GM12873 (cell line): ENCODE results near the gene WNT3.

Source experiments
- CTCF ChIP-seq: IDR thresholded peaks from 2 replicates; pipeline ENCODE4 v1.5.1; 2012; ENCODE audit warnings: low read depth, mild to moderate bottlenecking, moderate library complexity, low read length, control low read depth; ENCODE audit not compliant: insufficient read depth; ENCODE audit errors: missing control alignments

WNT3 gene

GRCh38 chr17:46795379-46795952 is 23.0 kb downstream of the WNT3 start:
- TF ChIP-seq CTCF: no peak

- no peak for TF ChIP-seq CTCF
Measured at GRCh38 chr17:46794318-46794717, 24.2 kb downstream of the WNT3 start.

GRCh38 chr17:46793541-46793940 is 25.0 kb downstream of the WNT3 start:
- TF ChIP-seq CTCF: no peak

GRCh38 chr17:46792071-46792470 is 26.4 kb downstream of the WNT3 start:
- no peak for TF ChIP-seq CTCF

- no peak for TF ChIP-seq CTCF
Measured at GRCh38 chr17:46791531-46791930, 27.0 kb downstream of the WNT3 start.

GRCh38 chr17:46790216-46790615 is 28.3 kb downstream of the WNT3 start:
- no peak for TF ChIP-seq CTCF

GRCh38 chr17:46789610-46790009 is 28.9 kb downstream of the WNT3 start:
- TF ChIP-seq CTCF: no peak
